NCI-H187 treated with DMSO at 0.1 percent for 48 hours (cell line): ENCODE data around the gene SLC24A3.

Experiments
- DNase-seq: peaks from one replicate; lab custom pipeline; 2025; lab: John Stamatoyannopoulos, UW

Gene SLC24A3

DNA sequence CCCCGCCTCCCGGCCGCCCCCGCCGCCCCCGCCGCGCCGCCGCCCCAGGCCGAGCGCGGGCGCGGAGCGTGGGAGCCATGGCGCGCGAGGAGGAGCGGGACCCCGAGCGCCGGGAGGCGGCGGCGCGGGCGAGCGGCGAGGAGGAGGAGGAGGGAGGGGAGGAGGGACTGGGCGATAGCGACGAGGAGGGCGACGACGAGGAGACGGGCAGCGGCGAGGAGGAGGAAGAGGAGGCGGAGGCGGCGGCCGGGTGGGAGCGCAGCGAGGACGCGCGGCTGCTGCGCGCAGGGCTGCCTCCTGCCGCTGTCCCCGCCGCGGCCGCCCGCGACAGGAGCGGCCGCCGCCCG lies at the start of gene SLC24A3:
TSS of gene SLC24A3 (plus strand) at position 174 of the 347 bp plus-strand sequence.
- no peak for DNase-seq

DNA sequence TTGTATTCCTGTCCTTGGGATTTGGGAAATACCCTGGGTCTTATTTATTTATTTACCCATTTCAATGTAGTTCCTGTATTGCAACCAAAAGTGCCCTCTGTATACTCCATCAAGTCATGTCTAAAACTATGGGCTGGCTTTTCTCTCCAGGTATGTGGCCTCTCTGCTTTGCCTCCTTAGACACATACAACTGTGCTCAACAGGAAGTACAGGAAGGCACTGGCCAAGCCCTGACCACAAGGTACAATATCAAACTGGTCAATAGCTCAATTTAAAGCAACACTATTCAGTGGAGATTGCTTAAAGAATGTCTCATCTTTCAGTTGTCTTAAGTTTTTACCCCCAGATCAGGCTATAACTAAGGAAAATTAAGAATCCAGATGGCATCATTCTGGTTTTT lies 42.3 kb upstream of the SLC24A3 start:
- DNase-seq = no peak

DNA sequence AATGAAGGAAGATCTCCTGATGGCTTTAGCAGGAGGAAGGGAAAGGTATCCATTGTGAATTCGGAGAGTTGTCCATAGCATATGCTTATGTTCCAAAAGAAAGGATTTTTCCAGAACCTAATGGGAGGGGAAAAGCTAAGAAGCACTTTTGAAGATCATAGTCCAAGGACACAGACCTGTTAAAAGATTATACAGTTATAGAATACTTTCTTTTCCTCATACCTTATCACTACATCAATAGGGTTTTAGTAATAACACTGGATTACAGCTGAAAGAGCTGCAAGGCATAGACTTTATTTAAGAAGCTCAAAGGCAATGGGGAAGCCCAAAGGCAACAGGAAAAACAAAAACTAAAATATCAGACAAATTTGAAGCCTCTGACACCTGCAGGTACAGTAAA lies 39.8 kb upstream of the SLC24A3 start:
- no peak for DNase-seq

DNA sequence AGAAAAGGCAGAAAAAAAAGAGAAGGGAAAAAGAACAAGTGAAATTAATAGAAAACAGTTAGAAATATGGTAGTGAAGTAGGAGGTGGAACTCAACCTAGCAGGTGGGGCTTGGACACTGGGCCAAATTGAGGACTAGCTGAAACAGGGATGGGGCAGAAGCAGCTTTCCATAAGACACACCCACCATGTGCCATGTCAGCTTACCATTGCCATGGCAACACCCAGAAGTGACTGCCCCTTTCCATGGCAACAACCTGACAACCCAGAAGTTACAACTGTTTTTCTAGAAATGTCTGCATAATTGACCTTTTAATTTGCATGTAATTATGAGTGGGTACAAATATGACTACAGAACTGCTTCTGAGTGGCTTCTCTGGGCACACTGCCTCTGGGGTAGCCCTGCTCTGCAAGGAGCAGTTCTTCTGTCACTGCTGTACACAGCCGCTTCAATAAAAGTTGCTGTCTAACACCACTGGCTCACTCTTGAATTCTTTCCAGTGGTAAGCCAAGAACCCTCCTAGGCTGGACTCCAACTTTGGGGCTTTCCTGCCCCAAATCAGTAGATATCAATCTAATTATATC lies 35.9 kb upstream of the SLC24A3 start:
- DNase-seq = no peak

DNA sequence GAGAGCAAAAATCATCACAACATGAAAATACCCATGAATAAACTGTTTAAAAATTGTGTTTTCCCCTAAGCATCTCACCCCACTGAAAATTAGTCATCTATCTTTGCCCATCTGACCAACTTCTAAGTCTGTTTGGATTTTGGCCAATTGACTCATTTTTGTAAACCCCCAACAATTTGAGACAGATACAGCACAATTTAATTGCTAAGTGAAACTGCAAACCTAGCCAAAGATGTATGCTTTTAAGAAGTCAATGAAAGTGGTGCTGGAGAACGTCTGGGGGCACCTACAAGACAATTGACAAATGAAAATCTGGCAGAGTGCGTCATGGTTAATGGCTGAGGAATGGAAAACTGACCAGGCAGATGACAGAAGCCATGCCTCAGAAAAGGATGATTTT lies 30.9 kb upstream of the SLC24A3 start:
- DNase-seq = no peak

DNA sequence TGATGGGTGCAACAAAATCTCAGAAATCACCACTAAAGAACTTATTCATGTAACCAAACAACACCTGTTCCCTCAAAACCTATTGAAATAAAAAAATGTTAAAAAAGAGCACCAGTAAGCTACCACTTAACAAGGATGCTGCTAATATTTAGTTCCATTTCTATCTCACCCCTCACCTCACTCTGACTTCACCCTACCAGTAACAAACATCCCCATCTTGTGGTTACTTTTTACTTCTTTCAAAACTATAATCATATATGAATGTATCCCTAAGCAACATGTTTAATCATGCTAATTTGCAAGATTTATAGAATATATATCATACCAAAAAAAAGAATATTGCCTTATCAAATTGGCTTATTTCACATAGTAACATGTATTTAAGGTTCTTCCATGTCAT lies 27.4 kb upstream of the SLC24A3 start:
- DNase-seq = no peak

DNA sequence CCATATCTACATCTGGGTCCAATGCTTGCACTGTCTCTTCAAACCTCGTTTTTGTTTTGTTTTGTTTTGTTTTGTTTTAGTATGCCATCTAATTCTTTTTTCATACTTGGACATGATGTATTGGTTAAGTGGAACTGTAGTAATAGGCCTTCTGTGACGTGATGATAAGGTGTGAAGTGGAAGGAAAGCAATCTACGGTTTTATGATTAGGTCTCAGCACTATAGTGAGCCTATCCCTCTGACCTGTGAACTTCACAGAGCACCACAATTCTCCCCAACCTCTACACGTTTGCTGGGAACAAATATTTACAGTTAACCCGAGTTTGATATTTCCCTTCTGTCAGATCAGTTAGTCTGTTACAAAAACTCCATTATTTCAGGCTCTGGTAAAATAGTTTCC lies 19.1 kb upstream of the SLC24A3 start:
- no peak for DNase-seq

DNA sequence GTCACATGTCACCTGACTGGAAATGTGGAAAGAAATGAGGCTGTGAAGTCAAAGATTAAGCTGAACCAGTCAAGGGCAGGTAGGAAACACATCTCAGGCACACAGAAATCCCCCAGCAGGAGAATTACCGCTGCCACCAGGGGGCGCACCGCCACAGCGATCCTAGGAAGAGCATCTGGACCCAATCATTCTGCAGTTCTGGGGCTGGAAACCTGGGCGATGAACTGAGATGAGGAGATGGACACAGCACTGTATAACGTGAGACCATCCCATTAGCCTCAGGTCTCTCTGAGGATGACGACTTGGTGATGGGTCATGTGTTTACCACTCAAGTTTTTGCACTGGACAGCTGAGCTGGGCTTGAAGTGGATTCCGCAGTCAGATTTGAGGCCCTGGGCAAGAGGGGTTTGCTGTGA lies 6.5 kb upstream of the SLC24A3 start:
- no peak for DNase-seq

DNA sequence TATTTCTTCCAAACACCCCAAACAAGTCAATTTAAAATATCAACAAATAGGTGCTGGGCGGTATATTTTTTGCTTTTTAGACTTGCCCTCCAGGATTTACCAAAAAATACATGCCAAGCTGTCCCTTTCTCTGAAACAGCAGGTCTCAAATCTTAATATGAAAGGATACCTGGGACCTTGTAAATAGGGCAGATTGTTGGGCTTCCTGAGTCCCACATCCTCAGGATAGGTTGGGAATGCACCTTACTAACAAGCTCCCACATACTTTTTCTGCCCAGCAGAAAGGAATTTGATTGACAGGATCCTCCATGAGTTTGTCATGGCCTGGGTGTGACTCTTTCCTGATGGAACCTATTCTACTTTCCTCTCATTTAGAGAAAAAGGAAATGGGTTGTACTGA lies 4.9 kb upstream of the SLC24A3 start:
- no peak for DNase-seq

DNA sequence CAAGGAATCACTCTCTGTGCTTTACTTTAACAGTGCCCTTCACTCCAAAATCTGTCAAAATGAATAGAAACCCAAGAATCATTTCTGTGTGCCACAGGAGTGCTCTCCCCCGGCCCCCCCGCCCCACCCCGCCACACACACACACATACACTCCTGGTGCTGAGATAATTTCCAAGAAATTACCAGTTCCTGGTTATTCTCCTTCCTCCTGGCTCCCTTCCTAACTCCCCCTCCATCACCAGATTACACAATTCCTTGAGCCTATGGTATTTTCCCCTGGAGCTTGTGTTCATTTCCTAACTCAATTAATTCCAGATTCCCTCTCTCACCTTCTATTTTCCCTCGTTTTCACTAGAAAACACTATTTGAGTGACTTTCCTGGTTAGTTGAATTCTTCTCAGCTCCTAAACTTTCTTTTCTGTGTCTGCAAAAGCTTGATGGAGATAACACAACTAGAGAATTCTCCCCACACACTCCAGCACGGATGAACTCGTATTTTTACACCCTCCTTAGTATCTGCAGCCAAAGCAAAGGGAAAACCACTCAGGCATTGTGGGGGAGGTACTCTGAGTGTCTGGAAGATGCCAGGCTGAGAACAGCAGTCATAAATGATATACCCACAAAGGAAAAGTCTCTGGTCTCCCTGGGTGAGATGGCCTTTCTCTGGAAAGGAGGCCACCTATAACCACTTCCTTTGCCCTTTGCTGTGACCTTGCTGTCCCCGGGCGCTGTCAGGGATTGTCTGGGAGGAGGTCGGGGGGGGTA lies 1.9 kb upstream of the SLC24A3 start:
- no peak for DNase-seq

DNA sequence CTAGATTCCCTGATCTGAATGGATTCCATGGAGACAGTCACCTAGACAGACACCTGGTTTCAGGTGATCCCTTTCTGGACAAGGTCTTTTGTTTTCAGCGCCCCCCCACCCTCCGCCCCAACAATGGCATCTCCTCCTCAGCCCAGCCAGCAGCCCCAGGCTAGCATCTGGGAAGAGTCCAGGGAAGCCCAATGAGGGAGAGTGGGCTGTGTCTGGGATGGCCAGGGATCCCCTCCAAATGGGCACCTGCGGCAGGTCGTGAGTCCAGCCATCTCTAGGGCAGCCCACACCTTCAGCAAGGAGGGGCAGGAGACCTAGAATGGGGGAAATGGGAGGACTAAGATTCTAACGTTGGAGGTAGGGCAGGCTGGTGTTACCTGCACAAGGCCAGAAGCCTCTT lies 1.2 kb upstream of the SLC24A3 start:
- no peak for DNase-seq

DNA sequence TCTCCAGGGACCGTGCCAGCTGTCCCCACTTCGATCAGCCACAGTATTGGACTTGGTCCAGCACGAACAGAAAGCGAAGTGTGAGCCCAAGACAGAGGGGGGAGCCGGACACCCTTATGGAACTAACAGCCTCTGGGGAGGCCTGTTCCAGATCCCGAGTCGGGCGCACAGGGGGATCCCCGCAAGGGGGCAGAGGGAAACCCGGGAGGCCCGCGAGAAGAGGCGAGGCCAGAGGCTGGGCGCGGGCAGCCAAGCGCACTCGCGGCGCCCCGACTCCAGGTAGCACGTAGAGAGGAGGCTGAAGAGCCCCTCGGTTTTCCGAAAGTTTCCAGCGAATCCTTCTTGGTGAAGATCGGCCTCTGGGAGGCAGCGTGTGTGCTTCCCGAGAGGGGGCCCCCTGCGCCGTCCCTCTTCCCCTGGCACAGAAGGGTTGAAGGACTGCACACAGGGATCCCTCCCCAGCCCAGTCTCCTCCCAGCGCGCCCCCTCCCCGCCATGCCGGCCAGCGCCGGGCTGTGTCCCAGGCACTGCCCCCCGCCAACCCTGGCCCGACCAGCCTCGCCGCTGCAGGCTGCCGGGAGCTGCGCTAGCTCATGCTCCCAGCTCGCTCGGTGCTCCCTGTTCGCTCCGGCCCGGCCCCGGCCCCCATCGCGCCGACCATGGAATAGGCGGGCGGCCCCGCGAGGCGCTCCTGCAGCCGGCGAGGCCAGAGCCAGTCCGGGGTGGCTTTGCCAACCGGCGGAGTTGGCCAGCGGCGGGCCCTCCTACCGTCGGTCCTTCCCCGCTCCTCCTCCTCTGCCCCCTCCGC lies 577 bp upstream of the SLC24A3 start:
- DNase-seq = no peak

DNA sequence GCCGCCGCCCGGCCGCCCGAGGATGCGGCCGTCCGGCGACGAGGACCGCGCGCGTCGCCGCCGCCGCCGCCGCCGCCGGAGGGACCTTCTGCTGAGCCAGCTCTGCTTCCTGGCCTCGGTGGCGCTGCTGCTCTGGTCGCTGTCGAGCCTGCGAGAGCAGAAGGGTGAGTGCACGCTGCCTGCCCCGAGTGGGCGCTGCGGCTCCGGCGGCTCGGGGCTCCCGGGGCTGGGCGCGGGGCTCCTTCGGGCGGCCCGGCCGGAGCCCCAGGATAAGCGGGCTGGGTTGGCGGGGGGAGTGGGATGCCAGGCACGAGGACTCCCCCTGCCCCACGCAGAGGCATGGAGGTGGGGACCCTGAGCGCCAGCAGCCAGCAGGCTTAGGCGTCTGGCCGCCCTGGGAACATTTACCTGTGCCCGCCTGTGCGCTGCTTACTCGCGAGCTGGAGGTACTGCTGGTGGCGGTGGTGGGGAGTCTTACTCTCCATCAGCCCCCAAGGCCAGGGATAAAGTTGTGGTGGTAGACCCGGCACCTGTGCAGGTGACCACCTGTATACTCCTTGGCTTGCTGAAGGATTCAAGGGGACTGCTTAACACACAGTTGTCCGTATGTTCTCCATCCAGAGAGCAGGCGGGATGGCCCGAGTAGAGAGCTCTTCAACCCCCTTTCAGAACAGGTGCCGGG lies 520 bp downstream of the SLC24A3 start:
- no peak for DNase-seq

DNA sequence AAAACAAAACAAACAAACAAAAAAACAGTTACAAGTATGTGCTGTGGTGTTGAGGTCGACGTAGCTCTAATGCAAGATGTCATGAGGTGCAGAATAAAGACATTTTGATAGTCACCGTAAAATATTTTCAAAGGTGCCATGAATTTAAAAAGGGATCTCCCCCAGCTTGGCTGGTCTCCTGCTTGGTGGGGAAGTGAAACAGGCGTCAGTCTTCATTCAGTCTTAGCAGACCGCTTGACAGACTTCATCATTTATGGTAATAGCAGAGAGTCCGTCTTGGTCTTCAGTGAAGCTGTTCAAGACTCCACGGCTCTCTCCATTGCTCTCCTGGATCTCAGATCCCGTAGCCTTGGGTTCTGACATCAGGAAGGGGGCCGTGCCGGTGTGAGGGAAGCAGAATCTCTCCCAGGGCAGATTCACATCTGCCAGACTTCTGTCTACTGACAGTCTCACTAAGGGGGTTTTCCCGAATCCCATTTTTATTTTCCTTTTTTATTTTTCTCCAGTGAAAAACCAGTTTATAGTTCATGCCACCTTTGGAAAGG lies 1.6 kb downstream of the SLC24A3 start:
- DNase-seq = no peak

DNA sequence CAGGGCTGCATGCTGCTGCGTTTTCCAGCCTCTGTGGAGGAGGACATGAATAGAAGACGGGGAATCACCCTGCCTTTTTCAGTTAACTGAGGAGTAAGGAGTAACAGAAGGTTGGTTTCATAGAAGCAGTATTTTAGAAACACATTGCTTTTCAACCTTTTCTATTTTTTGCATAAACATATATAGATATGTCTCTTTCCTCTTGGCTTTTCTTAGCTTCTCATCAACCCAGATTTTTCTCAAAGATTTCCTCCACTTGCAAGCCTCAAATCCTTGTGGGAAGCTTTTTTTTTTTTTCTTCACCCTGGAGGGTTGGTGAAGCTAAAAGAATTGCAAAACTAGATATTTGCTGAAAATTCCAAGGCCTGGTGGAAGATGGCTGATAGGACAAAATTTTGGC lies 6.0 kb downstream of the SLC24A3 start:
- no peak for DNase-seq

DNA sequence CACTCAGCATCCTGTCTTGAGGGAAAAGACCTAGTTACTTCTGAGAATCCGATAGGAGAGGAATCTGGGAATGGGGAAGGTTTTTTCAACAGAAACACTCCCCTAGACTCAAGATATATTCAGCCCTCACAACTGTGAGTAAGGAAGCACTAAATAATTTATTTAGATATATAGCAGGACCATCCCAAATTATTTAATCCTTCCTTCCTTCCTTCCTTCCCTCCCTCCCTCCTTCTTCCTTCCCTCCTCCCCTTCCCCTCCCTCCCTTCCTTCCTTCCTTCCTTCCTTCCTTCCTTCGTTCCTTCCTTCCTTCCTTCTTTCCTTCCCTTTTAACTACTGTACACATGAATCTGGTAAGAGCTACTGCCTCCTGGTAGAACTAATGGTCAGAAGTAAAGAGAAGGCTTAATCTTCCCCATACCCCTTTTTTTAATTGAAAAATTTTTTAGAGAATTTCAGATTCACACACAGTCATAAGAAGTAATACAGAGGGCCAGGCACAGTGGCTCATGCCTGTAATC lies 10.1 kb downstream of the SLC24A3 start:
- no peak for DNase-seq

DNA sequence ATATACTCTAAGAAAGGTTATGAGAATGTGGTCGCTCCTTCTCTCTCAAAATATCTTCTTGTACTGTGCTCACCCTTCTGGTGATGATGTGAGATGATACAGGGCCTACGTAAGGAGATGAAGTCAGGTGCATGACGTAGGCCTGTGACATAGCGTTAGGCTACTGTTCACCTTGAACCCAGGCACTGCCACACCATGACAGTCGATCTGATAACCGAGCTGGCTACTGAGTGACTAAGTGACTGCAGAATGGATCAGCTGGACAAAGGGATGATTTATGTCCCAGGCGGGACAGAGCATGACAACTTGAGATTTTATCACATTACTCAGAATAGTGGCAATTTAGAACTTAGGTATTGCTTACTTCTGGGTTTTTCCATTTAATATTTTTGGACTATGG lies 11.2 kb downstream of the SLC24A3 start:
- no peak for DNase-seq

DNA sequence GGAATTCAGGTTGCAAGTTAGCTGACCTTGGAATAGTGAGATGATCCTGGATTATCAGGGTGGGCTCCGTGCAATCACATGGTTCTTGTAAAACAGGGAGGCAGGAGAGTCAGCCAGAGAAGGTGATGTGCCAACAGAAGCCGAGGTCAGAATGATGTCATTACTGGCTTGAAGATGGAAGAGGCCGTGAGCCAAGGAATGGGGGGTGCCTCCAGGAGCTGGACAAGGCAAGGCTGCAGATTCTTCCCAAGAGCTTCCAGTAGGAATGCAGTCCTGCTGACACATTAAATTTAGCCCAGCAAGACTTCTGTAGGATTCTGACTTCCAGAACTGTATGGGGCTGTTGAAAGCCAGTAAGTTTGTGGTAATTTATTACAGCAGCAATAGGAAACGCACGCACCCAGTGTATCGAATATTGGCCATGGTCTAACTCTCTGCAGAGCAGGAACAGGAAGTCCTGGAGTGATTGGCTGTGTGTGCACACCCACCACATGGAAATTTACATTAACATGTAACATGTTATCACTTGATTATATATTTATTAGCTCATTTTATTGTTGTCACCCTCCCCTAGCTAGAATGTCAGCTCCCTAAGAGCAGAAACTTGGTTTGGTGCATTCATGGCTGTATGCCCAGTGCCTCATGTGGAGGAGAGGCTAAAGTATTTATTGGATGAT lies 19.1 kb downstream of the SLC24A3 start:
- DNase-seq = no peak

DNA sequence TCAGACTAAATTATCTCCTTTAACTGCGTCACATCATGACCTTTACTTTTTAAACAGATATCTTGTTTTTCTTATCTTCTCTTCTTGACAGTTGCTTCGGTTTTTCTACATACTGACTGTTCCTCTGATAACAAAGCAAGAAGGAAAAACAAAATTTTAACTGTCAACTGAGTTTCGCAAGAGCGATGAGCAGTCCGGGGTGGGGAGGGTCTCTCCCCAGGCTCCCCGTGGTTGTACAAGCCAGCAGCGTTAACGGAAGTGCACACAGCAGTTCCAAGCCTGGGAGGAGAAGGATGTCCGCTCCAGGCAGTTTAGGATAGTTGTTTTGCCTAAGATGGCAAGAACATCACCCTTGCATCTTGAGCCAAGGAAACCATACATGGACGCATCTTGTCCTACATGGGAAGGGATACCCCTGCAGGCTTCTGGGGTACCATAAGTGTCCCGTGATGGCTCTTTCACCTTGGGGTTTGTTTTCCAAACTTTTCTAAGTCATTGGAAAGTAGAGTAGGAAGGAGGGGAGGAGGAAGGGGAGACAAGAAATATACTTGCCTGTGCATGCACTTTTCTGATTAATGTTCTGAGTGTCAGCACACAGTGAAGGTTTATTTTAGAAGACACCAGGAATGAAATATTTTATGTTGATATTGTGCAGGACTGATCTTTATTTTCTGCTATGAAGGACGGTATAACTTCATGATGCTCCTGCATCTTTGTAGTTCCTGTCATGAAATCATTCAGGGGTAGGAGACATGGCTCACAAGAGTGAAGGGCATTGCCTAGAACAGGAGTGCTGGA lies 20.8 kb downstream of the SLC24A3 start:
- no peak for DNase-seq

DNA sequence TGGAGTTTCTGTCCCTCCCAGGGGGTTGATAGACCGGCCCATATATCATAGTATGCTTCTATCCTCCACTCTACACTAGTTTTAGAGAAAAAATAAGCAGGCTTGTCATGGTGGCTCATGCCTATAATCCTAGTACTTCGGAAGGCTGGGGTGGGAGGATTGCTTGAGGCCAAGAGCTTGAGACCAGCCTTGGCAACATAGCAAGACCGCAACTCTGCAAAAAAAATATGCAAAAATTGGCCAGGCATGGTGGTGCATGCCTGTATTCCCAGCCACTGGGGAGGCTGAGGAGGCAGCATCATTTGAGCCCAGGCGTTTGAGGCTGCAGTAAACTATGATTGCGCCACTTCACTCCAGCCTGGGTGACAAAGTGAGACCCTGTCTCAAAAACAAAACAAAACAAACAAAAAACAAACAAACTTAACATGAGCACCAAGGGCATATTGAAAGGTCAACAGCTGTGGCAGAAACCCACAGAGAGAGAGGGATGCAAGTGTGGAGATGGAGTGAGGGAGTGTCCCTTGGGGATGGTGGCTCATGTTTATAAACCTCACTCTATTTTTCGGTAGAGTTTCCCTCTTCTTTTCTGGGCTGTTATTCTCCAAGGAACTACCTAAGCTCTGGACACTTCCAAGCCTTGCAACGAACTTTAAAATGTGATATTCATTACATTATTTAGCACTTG lies 24.1 kb downstream of the SLC24A3 start:
- DNase-seq = no peak
